Nephron (organoid): ENCODE measurements around the gene ZNF423.

ENCODE experiments used
- H3K27ac Mint-ChIP-seq, 3 experiments: 2 replicates each; pipeline ENCODE4 v1.8.0; 2020; ENCODE audit warnings: mixed read lengths in 3 of 3, mild to moderate bottlenecking in 2 of 3, moderate library complexity in 1 of 3
- H3K27me3 Mint-ChIP-seq: 2 replicates; pipeline ENCODE4 v1.8.0; 2021; ENCODE audit warnings: low read depth, mild to moderate bottlenecking, moderate library complexity, mixed read lengths
- H3K36me3 Mint-ChIP-seq: 2 replicates; pipeline ENCODE4 v1.8.0; 2020; ENCODE audit warnings: low read depth, mixed read lengths
- H3K4me1 Mint-ChIP-seq: 2 replicates; pipeline ENCODE4 v1.8.0; 2020; ENCODE audit warnings: mixed read lengths
- H3K4me3 Mint-ChIP-seq, 3 experiments: 2 replicates each; pipeline ENCODE4 v1.8.0; 2020; ENCODE audit warnings: mild to moderate bottlenecking in 3 of 3, mixed read lengths in 3 of 3, moderate library complexity in 2 of 3
- H3K9me3 Mint-ChIP-seq: 2 replicates; pipeline ENCODE4 v1.8.0; 2020; ENCODE audit warnings: mixed read lengths
- TF ChIP-seq, protein P1 (sequence below), 3 experiments: fragments of 200-600 bp; sonication (generic); IDR thresholded peaks; one replicate each; pipeline ENCODE4 v1.5.0; 2021; ENCODE audit warnings: antibody characterized with exemption in 3 of 3; ENCODE audit not compliant: unreplicated experiment in 3 of 3

Gene ZNF423

DNA sequence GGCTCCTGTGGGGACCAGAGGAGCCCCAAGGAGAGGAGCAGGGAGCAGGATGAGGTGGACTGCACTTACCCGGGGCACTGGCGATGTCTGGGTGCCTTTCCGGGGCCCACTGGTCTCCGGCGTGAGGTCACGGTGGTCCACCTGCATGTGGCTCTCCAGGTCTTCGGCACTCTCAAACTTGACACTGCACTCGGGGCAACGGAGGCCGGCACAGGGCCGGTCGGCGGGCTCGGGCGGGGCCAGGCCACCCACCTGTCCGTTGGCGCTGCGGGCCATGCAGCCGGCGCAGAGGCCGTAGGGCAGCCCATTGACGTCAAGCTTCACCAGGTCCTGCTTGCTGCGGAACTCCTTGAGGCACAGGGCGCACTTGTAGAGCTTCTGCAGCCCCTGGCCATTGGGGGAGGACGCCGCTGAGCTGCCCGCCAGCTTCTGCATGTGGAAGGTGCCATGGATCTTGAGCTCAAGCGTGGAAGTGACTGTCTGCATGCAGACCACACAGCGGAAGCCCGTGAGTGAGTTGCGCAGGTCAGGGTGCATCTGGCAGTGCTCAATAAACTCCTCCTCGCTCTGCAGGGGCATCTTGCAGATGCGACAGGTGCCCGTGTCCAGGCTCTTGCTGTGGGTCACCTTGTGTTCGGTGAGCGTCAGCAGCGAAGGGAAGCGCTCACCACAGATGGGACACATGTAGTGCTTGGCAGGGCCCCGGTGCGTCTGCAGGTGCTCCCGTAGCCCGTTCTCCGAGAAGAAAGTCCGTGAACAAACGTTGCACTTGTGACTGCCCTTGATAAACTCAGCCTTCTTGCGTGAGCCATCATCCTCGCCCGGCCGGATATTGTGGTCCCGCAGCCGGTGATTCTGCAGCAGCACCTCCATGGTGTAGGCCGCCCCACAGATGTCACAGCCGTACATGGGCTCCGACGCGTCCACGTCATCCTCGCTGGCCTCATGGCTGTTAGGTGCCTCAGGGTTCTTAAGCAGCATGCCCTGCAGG lies 220.0 kb downstream of the ZNF423 start:
- Mint-ChIP-seq H3K27me3 (no peaks in the 10 kb centered on the region), H3K4me3 (no peak overlapping the region), H3K9me3 (peaks cover 3% of the 10 kb centered on the region), H3K27ac (peak overlapping the region in 1 of 3 experiments; percentile 86), H3K36me3 (peaks cover 42% of the 10 kb centered on the region), H3K4me1 (peaks cover 66% of the 10 kb centered on the region)
- TF ChIP-seq, protein P1, sequence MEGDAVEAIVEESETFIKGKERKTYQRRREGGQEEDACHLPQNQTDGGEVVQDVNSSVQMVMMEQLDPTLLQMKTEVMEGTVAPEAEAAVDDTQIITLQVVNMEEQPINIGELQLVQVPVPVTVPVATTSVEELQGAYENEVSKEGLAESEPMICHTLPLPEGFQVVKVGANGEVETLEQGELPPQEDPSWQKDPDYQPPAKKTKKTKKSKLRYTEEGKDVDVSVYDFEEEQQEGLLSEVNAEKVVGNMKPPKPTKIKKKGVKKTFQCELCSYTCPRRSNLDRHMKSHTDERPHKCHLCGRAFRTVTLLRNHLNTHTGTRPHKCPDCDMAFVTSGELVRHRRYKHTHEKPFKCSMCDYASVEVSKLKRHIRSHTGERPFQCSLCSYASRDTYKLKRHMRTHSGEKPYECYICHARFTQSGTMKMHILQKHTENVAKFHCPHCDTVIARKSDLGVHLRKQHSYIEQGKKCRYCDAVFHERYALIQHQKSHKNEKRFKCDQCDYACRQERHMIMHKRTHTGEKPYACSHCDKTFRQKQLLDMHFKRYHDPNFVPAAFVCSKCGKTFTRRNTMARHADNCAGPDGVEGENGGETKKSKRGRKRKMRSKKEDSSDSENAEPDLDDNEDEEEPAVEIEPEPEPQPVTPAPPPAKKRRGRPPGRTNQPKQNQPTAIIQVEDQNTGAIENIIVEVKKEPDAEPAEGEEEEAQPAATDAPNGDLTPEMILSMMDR (IDR thresholded peaks at IDR 0.05; ENCODE audit: unreplicated experiment in 3 of 3) = no peak

DNA sequence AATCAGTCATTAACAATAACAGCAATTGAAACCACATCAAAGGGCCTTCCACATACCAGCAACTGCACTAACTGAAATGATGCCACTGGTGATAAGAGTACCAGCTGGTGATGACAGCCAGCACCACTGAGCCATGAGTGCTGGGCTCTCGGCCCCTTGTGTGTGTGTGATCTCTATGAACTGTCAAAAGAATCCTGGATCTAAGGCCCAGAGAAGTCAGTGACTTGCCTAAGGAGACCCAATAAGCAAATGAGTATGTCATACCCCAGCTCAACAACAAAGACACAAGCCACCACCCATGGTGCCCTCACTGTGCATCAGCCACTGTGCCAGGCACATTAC lies 220.9 kb downstream of the ZNF423 start:
- Mint-ChIP-seq H3K9me3 (peaks cover 5% of the 10 kb centered on the region), H3K27me3 (no peaks in the 10 kb centered on the region), H3K27ac (peak overlapping the region in 2 of 3 experiments; percentile 47 to 86), H3K36me3 (peaks cover 48% of the 10 kb centered on the region), H3K4me3 (peak overlapping the region in 1 of 3 experiments; percentile 59), H3K4me1 (peaks cover 66% of the 10 kb centered on the region)
- TF ChIP-seq, protein P1 (IDR thresholded peaks at IDR 0.05; ENCODE audit: unreplicated experiment in 3 of 3) = no peak

DNA sequence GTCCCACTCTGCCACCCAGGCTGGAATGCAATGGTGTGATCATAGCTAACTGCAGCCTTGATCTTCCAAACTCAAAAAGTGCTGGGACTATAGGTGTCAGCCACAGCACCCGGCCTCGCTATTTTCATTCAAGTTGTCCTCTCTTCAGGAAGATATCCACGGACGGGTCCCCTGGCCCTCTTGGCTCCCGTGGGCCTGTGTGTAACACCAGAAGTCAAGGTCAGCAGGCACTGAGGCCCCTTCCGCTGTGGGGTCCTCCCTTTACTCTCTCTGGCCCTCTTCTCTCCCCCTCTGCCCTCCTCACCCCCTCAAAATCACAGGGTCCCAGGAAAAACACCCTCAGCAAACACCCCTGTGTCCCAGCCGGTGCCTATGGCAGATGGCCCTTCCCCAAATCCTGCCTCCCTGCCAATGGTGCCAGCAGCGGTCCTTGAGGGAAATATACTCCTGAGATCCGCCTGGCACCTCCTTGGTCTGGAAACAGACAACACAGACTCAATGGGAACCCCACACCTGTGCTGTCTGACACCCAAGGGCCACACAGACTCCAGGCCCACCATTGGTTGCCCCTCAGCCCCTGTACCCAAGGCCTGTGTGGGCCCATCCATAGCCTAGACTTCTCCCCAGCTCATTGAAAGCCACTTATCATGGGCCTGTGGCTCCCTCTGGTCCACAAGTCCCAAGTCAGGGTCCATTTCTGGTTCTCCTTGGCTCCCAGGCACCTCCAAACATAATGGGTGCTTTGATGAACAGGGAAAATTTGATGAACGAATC lies 221.5 kb downstream of the ZNF423 start:
- Mint-ChIP-seq H3K4me3 (no peak overlapping the region), H3K9me3 (peaks cover 5% of the 10 kb centered on the region), H3K36me3 (peaks cover 48% of the 10 kb centered on the region), H3K27ac (peak overlapping the region in 2 of 3 experiments; percentile 47 to 86), H3K4me1 (peaks cover 60% of the 10 kb centered on the region), H3K27me3 (no peaks in the 10 kb centered on the region)
- TF ChIP-seq, protein P1 (IDR thresholded peaks at IDR 0.05; ENCODE audit: unreplicated experiment in 3 of 3) = no peak

DNA sequence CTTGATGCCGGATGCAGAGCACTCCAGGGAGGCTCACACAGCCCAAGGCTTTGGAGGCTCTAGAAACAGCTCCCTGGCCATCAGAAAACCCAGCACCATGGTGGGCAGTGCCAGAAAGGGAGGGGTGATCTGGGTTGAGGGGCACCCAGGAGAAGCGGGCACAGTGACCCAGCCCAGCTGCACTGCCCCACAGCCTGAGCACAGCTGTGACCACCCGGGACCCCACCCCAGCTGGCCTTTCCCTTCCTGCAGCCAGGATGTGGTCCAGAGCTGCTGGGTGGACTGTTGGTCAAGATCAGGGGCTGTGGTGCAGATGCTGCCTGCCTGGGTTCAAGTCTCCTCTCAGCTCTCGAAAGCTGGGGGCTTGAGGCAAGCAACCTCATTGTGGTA lies 223.1 kb downstream of the ZNF423 start:
- TF ChIP-seq, protein P1 (IDR thresholded peaks at IDR 0.05; ENCODE audit: unreplicated experiment in 3 of 3) = no peak

DNA sequence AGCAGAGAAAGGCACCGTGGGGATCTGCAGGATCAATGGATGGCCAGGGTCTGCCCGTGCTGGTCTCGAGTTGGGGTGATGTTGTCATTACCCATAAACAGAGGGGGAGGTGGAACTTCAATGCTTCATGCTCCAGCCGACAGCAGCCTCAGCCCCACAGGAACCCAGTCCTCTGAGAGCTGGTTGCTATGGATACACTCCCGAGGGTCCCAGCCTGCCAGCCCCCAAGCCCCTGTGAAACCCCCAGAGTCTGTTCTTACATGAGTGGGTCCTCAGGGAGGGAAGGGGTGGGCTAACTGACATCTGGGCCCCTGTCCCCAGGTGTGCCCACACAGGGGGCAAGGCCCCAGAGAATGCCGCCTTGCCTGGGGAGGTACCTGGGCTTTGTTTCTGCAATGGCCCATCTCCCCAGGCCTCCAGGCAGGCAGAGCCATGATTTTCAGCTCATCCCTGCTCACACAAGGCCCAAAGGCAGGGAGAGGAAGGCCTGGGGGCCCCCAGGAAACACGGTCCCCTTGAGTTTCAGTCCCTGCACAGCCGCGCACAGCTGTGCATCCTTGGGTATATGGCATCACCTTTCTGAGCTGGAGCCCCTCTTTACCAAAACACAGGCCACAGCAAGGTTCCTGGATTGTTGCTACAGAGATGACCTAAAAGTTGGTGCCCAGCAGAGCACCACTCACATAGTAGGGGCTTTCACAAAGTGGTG lies 223.7 kb downstream of the ZNF423 start:
- H3K36me3 Mint-ChIP-seq = peaks cover 33% of the 10 kb centered on the region
- H3K27ac Mint-ChIP-seq = peak overlapping the region in 2 of 3 experiments; percentile 89 to 93
- peaks cover 38% of the 10 kb centered on the region for H3K4me1 Mint-ChIP-seq

More for the DNA sequence above, 223.1 kb downstream of the ZNF423 start:
- Mint-ChIP-seq H3K4me3 (no peak overlapping the region), H3K36me3 (peaks cover 39% of the 10 kb centered on the region), H3K9me3 (peaks cover 5% of the 10 kb centered on the region), H3K4me1 (peaks cover 44% of the 10 kb centered on the region), H3K27me3 (no peaks in the 10 kb centered on the region), H3K27ac (peak overlapping the region in 2 of 3 experiments; percentile 86 to 88)

More for the DNA sequence above, 223.7 kb downstream of the ZNF423 start:
- TF ChIP-seq, protein P1 (IDR thresholded peaks at IDR 0.05; ENCODE audit: unreplicated experiment in 3 of 3) = no peak
- no peaks in the 10 kb centered on the region for H3K27me3 Mint-ChIP-seq
- peaks cover 5% of the 10 kb centered on the region for H3K9me3 Mint-ChIP-seq
- no peak overlapping the region for H3K4me3 Mint-ChIP-seq
